ENCODE data around the gene CNTNAP2. TPM values are rescaled to one million over a fixed set of nuclear protein-coding genes. Genes with fewer than 3 reads are reported as not detected.

The CNTNAP2 gene
- total and polyA plus RNA-seq, 2 donors (not counting 1 experiment from before 2014, with no cell fraction given), result not detected

DNA sequence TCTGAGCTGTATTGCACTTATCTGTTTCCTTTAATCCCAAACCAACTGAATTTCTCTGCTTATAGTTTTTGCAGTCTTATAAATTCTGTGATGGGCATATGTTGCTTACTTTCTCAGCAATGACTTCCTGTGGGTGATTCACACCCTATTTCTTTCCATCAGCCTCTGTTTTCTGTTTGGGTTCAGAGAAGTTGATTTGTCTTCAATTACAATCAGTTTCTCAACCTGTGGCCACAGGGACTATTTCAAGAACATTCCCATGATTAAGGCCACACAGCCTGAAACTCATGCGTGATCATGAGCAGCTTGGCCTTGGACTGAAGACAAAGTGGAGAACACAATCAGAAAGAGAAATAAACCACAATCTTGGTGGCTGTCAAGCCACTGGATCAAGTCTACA, 1299.4 kb downstream of the CNTNAP2 start:
- TF ChIP-seq, protein P1, sequence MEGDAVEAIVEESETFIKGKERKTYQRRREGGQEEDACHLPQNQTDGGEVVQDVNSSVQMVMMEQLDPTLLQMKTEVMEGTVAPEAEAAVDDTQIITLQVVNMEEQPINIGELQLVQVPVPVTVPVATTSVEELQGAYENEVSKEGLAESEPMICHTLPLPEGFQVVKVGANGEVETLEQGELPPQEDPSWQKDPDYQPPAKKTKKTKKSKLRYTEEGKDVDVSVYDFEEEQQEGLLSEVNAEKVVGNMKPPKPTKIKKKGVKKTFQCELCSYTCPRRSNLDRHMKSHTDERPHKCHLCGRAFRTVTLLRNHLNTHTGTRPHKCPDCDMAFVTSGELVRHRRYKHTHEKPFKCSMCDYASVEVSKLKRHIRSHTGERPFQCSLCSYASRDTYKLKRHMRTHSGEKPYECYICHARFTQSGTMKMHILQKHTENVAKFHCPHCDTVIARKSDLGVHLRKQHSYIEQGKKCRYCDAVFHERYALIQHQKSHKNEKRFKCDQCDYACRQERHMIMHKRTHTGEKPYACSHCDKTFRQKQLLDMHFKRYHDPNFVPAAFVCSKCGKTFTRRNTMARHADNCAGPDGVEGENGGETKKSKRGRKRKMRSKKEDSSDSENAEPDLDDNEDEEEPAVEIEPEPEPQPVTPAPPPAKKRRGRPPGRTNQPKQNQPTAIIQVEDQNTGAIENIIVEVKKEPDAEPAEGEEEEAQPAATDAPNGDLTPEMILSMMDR (conservative IDR thresholded peaks at IDR 0.05 in 1 of 2, IDR thresholded peaks at IDR 0.05 in 1 of 2; ENCODE audit: low read depth in 1 of 2, low read length in 2 of 2), result no peak
- no peak for TF ChIP-seq EZH2 (IDR thresholded peaks at IDR 0.05; ENCODE audit: low read length, missing control alignments)
- no peaks in the 10 kb centered on the region for H4K20me1 ChIP-seq (ENCODE audit: control insufficient read depth, extremely low read depth, insufficient read depth, low read length)
- no peak overlapping the region for H2AFZ ChIP-seq (ENCODE audit: low read length)
- H3K79me2 ChIP-seq (ENCODE audit: control insufficient read depth, insufficient read depth, low read length), result no peaks in the 10 kb centered on the region
- no peaks in the 10 kb centered on the region for H3K36me3 ChIP-seq (ENCODE audit: control insufficient read depth, insufficient read depth, low read length)
- no peaks in the 10 kb centered on the region for H3K9me3 ChIP-seq (ENCODE audit: control insufficient read depth, insufficient read depth, low read depth, low read length)
- no peak overlapping the region for H3K4me2 ChIP-seq (ENCODE audit: extremely low read depth, insufficient read depth, low read length)
- H3K27ac ChIP-seq (ENCODE audit: insufficient read depth, low read length), result no peak overlapping the region
- H3K4me3 ChIP-seq (replicated peaks in 1 of 4; ENCODE audit: control extremely low read depth in 1 of 4, insufficient read depth in 1 of 4, low read depth in 3 of 4, low read length in 4 of 4), result no peak overlapping the region
- H3K4me1 ChIP-seq (ENCODE audit: control insufficient read depth, extremely low read depth, insufficient read depth, low read length), result peaks cover 15% of the 10 kb centered on the region
- DNase-seq (ENCODE audit: low read depth in 2 of 2), result no peak
- no peak overlapping the region for H3K9ac ChIP-seq (ENCODE audit: insufficient read depth, low read length)
- H3K27me3 ChIP-seq (ENCODE audit: control insufficient read depth, insufficient read depth, low read length), result no peaks in the 10 kb centered on the region

DNA sequence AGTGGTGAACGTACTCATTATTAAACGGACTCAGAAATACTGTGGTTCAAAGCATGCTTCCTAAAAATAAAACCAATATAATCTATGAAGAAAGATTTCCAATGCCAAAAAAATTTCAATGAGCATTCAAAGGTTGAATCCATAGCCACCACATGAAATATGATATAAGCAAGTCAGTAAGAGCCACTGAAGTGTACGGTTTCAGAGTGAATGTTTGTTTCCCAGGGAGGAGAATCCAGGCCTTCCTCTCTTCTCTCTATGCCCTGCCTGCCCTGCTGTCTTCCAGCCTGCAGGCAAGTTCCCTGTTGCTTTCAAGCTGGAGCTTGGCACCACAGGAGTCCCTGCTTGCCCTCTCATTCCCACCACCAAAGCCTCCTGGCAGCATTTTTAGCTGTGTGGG, 1302.4 kb downstream of the CNTNAP2 start:
- H3K9me3 ChIP-seq (ENCODE audit: control insufficient read depth, insufficient read depth, low read depth, low read length), result no peaks in the 10 kb centered on the region
- H2AFZ ChIP-seq (ENCODE audit: low read length), result no peak overlapping the region
- no peaks in the 10 kb centered on the region for H3K27me3 ChIP-seq (ENCODE audit: control insufficient read depth, insufficient read depth, low read length)
- no peak for TF ChIP-seq EZH2 (IDR thresholded peaks at IDR 0.05; ENCODE audit: low read length, missing control alignments)
- TF ChIP-seq, protein P1 (conservative IDR thresholded peaks at IDR 0.05 in 1 of 2, IDR thresholded peaks at IDR 0.05 in 1 of 2; ENCODE audit: low read depth in 1 of 2, low read length in 2 of 2), result no peak
- no peak overlapping the region for H3K4me3 ChIP-seq (replicated peaks in 1 of 4; ENCODE audit: control extremely low read depth in 1 of 4, insufficient read depth in 1 of 4, low read depth in 3 of 4, low read length in 4 of 4)
- H3K4me1 ChIP-seq (ENCODE audit: control insufficient read depth, extremely low read depth, insufficient read depth, low read length), result peaks cover 1% of the 10 kb centered on the region
- no peak for DNase-seq (ENCODE audit: low read depth in 2 of 2)
- H3K27ac ChIP-seq (ENCODE audit: insufficient read depth, low read length), result no peak overlapping the region
- no peaks in the 10 kb centered on the region for H3K36me3 ChIP-seq (ENCODE audit: control insufficient read depth, insufficient read depth, low read length)
- H3K4me2 ChIP-seq (ENCODE audit: extremely low read depth, insufficient read depth, low read length), result no peak overlapping the region
- no peaks in the 10 kb centered on the region for H4K20me1 ChIP-seq (ENCODE audit: control insufficient read depth, extremely low read depth, insufficient read depth, low read length)
- no peak overlapping the region for H3K9ac ChIP-seq (ENCODE audit: insufficient read depth, low read length)
- no peaks in the 10 kb centered on the region for H3K79me2 ChIP-seq (ENCODE audit: control insufficient read depth, insufficient read depth, low read length)

GRCh38 chr7:147423875-147424274, 1307.3 kb downstream of the CNTNAP2 start:
- no peaks in the 10 kb centered on the region for H3K27me3 ChIP-seq (ENCODE audit: control insufficient read depth, insufficient read depth, low read length)
- no peak overlapping the region for H3K4me3 ChIP-seq (replicated peaks in 1 of 4; ENCODE audit: control extremely low read depth in 1 of 4, insufficient read depth in 1 of 4, low read depth in 3 of 4, low read length in 4 of 4)
- no peak overlapping the region for H3K4me2 ChIP-seq (ENCODE audit: extremely low read depth, insufficient read depth, low read length)
- DNase-seq (ENCODE audit: low read depth in 2 of 2), result no peak
- no peak overlapping the region for H2AFZ ChIP-seq (ENCODE audit: low read length)
- no peak overlapping the region for H3K9ac ChIP-seq (ENCODE audit: insufficient read depth, low read length)
- no peaks in the 10 kb centered on the region for H4K20me1 ChIP-seq (ENCODE audit: control insufficient read depth, extremely low read depth, insufficient read depth, low read length)
- no peak overlapping the region for H3K27ac ChIP-seq (ENCODE audit: insufficient read depth, low read length)
- no peaks in the 10 kb centered on the region for H3K79me2 ChIP-seq (ENCODE audit: control insufficient read depth, insufficient read depth, low read length)
- H3K36me3 ChIP-seq (ENCODE audit: control insufficient read depth, insufficient read depth, low read length), result no peaks in the 10 kb centered on the region
- no peak for TF ChIP-seq EZH2 (IDR thresholded peaks at IDR 0.05; ENCODE audit: low read length, missing control alignments)
- TF ChIP-seq, protein P1 (conservative IDR thresholded peaks at IDR 0.05 in 1 of 2, IDR thresholded peaks at IDR 0.05 in 1 of 2; ENCODE audit: low read depth in 1 of 2, low read length in 2 of 2), result no peak
- no peaks in the 10 kb centered on the region for H3K4me1 ChIP-seq (ENCODE audit: control insufficient read depth, extremely low read depth, insufficient read depth, low read length)
- H3K9me3 ChIP-seq (ENCODE audit: control insufficient read depth, insufficient read depth, low read depth, low read length), result no peaks in the 10 kb centered on the region

Data from fibroblast of lung (primary cell).